Upper lobe of left lung (tissue), 4 donors: ENCODE measurements around the gene CD82.

Source experiments
- CTCF ChIP-seq, 6 experiments: fragments of 450-650 bp in 4 of 6; fragments of 200-600 bp in 2 of 6; sonication (generic) in 2 of 6; IDR thresholded peaks; one replicate each; pipeline ENCODE4 v1.5.1; 2016 to 2019; ENCODE audit warnings: antibody characterized with exemption in 6 of 6
- POLR2A ChIP-seq, 4 donors: fragments of 450-650 bp; IDR thresholded peaks; one replicate each; pipeline ENCODE4 v1.5.1; 2016 to 2017; ENCODE audit warnings: antibody characterized with exemption in 4 of 4, mild to moderate bottlenecking in 2 of 4
- POLR2AphosphoS5 ChIP-seq, 2 donors: sonication (generic); formaldehyde crosslinking; IDR thresholded peaks; one replicate each; pipeline ENCODE4 v1.5.1; 2017; ENCODE audit warnings: antibody characterized with exemption in 2 of 2

DNA sequence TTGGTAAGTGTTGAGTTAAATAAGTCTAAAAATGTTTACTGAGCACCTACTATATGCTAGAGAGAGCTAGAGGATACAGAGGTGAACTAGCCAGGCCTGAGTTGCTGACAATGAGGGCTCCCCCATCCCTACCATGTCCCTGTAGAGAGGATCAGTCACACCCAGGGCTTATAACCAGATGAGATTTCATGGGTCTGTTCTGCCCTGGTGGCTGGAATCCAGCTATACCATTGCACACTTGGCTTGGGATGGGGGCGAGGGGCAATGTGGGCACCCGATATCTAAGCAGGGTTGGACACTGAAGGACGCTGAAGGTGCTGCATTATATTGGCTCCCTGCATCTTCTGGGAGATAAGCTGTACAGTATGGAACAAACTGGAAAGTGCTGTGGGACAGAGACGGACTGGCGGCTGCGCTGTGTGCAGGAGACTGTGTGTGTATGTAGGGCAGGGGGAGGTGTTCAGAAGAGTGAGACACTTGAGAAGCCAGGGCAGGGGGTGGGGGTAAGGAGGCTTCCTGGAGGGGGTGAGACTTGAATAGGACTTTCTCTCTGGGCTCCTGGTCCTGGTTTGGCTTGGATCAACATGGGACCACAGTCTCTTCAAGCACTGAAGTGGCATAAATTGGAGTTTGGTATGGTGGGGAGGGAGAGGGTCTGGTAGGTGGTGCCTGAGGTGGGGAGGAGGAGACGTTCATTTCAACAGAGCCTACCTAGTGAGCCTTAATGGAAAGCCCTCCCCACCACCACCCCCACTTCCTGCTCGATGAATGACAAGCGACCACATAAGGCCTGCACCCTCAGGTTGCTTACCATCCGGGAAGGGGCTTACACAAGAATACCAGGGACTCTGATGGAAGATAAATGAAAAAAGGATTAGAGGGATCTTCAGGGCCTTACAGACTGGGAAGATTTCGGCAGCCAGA is 1.8 kb downstream of the CD82 start:
- TF ChIP-seq CTCF (IDR thresholded peaks at IDR 0.05) (no peak), POLR2A (IDR thresholded peaks at IDR 0.05) (no peak), POLR2AphosphoS5 (IDR thresholded peaks at IDR 0.05) (no peak)
